ENCODE measurements around the gene HAPLN3.
A peak's percentile ranks its signal among the peaks of the same experiment; 100 is the strongest.
"Not testable (repeated sequence)": the region's sequence is repeated elsewhere in the genome, so short reads cannot be mapped to it uniquely, and the experiment has no call there.

HAPLN3 gene, protein sequence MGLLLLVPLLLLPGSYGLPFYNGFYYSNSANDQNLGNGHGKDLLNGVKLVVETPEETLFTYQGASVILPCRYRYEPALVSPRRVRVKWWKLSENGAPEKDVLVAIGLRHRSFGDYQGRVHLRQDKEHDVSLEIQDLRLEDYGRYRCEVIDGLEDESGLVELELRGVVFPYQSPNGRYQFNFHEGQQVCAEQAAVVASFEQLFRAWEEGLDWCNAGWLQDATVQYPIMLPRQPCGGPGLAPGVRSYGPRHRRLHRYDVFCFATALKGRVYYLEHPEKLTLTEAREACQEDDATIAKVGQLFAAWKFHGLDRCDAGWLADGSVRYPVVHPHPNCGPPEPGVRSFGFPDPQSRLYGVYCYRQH

DNA sequence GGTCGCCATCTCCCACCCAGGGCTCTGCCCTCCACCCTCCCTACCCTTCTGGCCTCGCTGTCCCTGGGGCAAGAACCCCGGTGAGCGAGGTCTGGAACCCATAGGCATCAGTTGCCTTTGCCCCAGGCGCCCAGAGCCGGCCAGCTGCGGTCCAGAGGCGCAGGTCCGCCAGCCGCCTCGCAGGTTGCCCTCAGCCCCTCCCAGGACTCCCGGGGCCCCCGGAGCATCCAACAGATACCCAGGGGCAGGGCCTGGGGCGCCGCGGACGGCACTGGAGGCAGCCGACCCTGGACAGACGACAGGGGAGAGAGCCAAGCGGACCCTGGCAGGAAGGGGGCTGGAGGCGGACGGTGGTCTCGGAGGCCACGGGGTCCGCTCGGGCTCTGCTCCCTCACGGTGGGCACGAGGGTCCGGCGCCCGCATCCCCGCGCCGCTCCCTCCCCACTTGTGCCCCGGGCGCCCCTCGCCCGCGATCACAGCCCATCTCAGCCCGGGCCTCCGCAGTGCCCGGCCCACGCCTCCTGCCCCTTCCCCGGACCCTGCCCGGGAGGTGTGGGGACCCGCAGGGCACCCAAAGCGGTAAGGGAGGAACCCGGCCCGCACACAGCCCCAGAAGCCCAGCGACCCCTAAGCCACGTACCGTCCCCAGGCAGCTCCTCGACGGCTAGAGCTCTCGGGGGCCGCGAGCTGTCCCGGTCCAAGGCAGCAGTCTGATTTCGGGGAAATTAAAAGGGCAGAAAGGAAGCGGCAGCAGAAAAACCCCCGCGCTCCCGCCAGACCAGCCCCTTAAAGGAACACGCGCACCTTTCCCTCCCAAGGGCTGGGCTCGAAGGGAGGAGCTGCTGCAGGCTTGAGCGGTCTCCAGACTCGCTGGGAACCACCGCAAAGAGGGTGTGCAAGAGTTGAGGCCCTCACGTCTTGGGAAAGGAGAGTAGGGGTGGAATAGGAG is at the start of gene HAPLN3:
TSS of gene HAPLN3 (minus strand) at position 726 of the 949 bp plus-strand sequence. CDS start 8,246 bp downstream, outside the sequence.
- no peak for DNase-seq (ENCODE audit: low read depth)
- peak within 1 kb of the TSS; percentile 51 for H3K4me3 ChIP-seq (ENCODE audit: low read depth, low read length)

DNA sequence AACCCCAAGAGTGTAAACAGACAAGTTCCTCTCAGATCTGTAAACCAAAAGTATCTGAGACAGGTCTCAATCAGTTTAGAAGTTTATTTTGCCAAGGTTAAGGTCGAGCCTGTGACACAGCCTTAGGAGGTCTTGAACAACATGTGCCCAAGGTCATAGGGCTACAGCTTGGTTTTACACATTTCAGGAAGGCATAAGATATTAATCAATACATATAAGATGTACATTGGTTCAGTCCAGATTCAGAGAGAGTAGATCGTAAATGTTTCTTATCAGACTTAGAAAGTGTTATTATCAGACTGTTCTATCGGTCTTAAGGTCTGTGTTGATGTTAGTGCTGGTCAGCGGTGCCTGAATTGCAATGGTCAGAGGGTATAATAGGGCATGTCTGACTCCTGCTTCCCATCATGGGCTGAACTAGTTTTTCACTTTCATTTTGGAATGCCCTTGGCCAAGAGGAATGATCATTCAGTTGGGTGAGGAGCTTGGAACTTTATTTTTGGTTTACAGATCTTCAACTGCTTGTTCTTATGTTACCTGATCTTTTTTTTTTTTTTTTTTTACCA is 44.8 kb upstream of the HAPLN3 start:
- H3K4me3 ChIP-seq (ENCODE audit: low read depth, low read length), result no peak overlapping the region
- no peak for DNase-seq (ENCODE audit: low read depth)

DNA sequence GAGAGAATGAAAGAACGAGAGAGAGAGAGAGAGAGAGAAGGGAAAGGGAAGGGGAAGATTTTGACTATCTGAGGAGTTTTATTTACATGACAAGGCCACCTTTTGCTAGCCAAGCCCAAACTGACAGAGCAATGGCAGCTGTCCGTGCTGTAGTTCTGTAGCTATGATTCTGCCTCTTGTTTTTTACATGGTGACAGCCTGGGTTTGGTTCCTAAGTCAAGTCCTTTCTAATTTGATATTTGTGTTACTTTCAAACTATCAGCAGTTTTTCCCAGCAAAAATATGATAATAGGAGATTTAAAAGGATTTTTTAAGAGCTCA is 44.1 kb upstream of the HAPLN3 start:
- no peak for DNase-seq (ENCODE audit: low read depth)
- no peak overlapping the region for H3K4me3 ChIP-seq (ENCODE audit: low read depth, low read length)

DNA sequence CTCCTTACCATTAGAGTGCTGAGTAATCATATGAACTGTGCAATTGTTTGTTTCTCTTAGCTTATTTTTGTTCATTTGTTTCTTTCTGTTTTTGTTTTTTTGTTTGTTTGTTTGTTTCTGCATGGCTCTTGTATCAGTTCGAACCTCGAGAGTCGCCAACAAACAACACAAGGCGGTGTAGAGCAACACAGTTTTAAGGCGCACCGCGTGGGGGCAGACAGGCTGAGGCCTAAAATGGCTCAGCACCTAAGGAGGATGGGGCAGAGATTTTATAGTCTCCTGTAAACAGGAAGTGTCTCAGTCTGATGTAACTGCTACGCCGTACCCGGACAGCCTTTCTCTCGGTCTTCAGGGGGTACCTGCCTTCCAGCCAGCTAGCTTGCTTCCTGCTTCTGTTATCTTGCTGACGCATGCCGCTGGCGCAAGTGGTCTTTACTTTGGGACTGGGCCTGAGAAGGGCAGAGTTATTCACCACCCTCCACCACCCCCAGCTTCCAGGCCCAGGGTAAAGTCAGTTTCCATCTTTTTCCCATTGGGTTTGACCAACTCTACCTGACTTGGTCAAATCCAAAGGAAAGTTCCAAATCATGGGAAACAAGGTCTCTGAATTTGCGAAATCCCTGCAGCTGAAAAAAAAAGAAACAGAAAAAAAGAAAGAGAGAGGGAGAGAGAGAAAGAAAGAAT is 43.6 kb upstream of the HAPLN3 start:
- H3K4me3 ChIP-seq (ENCODE audit: low read depth, low read length), result no peak overlapping the region
- DNase-seq (ENCODE audit: low read depth), result no peak

DNA sequence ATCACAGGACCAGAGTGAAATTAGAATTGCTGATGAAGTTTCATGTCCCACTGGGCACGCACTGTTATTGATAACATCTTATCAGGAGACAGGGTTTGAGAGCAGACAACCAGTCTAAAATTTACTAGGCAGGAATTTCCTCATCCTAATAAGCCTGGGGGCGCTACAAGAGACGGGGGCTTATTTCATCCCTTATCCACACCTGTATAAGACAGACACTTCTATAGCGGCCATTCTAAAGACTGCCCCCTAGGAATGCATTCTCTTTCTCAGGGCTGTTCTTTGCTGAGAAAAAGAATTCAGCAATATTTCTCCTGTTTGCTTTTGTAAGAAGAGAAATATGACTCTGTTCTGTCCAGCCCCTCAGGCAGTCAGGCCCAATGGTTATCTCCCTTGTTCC is 39.1 kb upstream of the HAPLN3 start:
- not testable (repeated sequence) for DNase-seq (ENCODE audit: low read depth); H3K4me3 ChIP-seq (ENCODE audit: low read depth, low read length)

DNA sequence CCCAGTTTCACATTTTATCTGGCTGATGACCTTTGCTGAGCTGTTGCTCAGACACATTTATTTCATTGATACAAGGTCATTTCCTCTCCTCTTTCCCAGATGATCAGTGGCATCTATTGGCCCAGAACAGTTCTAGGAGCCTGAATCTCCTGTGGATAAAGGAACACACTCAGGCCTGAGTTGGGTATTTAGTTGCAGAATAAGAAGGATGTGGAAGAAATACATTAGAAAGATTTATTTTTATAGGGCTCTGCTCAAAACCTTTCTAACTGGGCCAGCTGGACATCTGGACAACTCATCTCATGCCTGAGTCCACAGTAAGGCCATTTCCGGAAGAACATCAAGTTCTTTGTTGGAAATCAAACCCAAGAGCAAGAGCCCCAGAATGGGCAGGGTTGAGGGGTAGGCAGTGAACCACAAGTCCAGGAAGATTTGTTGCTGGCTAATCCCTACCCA is 37.6 kb upstream of the HAPLN3 start:
- H3K4me3 ChIP-seq (ENCODE audit: low read depth, low read length), result no peak overlapping the region
- no peak for DNase-seq (ENCODE audit: low read depth)

DNA sequence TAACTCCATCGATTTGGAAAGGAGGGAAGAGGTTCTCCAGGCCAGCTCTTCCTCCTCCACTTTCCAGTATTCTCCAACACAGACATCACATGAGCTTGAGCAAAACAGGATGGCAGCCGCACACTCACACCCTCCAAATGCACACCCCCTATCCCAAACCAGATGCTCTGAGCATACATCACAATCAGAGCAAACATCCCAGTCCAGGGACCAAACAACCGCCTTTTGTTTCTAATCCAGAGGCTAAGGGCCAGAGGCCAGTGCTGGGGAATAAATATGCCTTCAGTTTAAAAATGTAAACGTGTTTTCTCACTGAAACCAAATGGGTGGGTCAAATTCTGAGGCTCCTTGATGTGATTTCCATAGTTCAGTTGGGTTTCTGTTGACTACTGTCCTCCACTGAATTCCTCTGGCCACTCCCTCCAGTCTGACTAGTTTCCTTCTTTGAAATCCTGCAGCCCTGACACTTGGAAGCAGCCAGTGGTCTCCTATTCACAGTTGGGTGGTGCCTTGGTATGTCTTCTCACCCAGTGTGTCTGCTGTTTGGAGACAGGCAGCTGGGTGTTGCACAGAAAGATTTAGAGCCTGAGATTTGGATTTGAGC is 37.0 kb upstream of the HAPLN3 start:
- DNase-seq (ENCODE audit: low read depth), result no peak
- no peak overlapping the region for H3K4me3 ChIP-seq (ENCODE audit: low read depth, low read length)

DNA sequence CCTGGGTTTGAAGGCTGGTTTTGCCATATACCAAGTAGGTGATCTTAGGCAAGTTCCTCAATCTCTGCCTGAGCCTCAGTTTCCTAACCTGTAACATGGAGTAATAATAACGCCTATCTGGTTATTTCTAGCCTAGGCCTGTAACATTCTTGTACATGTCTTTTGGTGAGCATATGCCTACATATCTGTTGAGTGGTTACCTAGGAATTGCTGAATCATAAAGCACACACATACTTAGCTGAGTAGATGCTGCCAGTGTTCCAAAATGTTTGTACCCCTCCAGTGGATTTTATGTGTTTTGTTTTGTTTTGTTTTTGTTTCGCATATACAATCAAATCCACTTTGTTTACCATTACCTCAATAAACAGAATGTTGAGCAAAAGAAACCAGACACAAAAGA is 35.2 kb upstream of the HAPLN3 start:
- no peak for DNase-seq (ENCODE audit: low read depth)

DNA sequence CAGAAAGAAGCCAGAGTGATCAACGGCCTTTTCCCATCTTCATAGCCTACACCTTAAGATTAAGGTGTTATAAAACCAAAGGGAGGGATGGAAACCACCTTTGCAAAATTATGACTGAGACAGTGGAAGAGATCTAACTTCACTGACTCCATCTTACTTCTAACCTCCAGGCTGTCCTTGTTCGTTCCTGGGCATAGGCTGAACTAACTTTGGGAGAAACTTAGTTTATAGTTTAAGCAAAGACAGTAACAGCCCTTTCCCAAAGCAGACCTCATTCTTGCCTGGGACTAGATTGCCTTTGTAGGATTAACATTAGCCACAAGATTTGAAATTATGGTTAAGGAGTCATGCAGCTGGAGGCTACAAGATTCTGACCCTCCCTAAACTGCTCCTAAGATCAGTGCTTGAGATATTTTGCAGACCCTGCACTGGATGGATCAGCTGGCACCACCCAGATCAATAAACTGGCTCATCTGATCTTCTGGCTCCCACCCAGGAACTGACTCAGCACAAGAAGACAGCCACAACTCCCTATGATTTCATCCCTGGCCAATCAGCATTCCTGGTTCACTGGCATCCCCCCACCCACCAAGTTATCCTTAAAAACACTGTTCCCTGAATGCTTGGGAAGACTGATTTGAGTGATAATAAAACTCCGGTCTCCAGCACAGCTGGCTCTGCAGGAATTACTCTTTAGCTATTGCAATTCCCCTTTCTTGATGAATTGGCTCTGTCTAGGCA is 34.2 kb upstream of the HAPLN3 start:
- not testable (repeated sequence) for H3K4me3 ChIP-seq (ENCODE audit: low read depth, low read length); DNase-seq (ENCODE audit: low read depth)

More for the DNA sequence above, 35.2 kb upstream of the HAPLN3 start:
- H3K4me3 ChIP-seq (ENCODE audit: low read depth, low read length), result no peak overlapping the region

DNA sequence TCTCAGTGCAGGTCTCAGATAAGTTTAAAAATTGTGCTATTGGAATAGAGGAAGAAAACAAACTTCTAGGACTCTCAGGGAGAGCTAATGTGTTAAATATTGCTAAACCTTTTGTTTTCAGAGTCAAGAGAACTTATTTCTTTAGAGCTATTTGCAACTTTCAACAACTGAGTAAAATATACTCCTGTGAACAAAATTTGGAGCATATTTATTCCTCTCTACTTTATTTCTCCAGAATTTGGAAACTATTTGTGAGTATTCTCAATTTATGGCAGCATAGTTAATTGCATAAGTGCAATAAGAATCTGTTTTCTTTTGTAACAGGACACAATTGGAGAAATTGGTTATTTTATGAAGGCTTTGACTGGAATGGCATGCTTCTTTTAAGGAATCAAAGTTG is 32.8 kb upstream of the HAPLN3 start:
- not testable (repeated sequence) for DNase-seq (ENCODE audit: low read depth); H3K4me3 ChIP-seq (ENCODE audit: low read depth, low read length)

DNA sequence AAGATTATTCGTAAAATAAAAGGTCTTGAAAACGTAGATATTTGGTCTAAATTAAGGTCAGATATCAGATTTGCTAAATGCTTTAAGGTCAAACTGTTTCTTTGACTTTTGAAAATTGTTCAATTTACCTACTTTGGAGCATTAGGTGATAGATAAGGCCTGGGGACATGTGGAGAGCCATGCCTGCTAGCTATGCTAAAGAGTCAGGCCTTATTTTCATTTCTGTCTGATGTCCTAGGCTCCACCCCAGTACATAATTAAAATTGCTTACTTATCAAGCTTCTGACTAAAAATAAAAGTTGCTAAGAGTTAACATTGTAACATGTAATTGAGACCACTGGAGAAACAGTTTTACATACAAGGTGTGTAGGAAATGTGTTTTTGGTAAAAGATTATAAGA is 30.3 kb upstream of the HAPLN3 start:
- not testable (repeated sequence) for DNase-seq (ENCODE audit: low read depth)

DNA sequence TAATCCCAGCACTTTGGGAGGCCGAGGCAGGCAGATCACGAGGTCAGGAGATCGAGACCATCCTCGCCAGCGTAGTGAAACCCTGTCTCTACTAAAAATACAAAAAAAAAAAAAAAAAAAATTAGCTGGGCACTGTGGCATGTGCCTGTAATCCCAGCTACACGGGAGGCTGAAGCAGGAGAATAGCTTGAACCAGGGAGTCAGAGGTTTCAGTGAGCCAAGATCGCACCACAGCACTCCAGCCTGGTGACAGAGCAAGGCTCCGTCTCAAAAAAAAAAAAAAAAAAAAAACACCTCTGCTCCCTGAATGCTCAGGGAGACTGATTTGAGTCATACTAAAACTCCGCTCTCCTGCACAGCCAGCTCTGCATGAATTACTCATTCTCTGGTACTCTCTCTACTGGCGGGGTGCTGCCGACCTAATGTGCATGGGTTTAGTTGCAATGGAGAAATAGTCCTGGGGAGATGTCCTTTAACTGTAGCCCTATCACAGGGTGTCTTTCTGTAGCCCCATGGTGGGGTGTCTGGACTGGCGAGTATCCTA is 25.6 kb upstream of the HAPLN3 start:
- not testable (repeated sequence) for H3K4me3 ChIP-seq (ENCODE audit: low read depth, low read length)
- peak; percentile 58 for DNase-seq (ENCODE audit: low read depth)

More for the DNA sequence above, 30.3 kb upstream of the HAPLN3 start:
- H3K4me3 ChIP-seq (ENCODE audit: low read depth, low read length), result not testable (repeated sequence)

DNA sequence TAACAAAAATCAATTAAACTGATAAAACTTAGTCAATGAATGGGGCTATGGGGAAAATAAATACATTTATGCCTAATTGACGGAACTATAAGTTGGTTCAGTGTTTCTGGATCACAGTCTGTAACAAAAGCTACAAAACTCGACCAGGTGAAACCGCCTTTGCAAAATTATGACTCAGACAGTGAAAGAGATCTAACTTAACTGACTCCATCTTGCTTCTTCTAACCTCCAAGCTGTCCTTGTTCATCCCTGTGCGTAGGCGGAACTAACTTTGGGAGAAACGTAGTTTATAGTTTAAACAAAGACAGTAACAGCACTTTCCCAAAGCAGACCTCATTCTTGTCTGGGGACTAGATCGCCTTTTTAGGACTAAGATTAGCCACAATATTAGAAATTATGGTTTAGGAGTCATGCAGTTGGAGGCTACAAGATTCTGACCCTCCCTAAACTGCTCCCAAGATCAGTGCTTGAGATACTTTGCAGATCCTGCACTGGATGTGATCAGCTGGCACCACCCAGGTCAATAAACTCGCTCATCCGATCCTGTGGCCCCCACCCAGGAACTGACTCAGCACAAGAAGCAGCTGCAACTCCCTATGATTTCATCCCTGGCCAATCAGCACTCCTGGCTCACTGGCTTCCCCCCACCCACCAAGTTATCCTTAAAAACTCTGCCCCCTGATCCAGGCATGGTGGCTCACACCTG is 25.0 kb upstream of the HAPLN3 start:
- DNase-seq (ENCODE audit: low read depth), result peak; percentile 48
- H3K4me3 ChIP-seq (ENCODE audit: low read depth, low read length), result no peak overlapping the region

DNA sequence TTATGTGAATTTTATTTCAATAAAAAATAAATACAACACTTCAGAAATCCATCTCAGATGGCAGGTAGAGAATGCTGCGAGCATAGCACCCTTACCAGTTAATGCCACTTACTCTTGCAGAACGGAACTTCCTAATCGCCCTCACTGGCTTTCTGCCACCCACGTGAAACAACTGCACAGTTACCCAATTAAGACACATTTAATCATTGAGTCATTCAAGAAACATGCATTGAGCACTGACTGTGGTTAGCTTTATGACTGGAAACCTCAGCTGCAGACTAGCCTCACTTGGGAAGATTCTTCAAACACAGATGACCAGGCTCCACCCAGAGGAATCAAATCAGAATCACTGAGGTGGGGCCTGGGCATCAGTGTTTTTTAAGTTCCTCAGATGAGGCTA is 23.4 kb upstream of the HAPLN3 start:
- no peak overlapping the region for H3K4me3 ChIP-seq (ENCODE audit: low read depth, low read length)
- peak; percentile 98 for DNase-seq (ENCODE audit: low read depth)

DNA sequence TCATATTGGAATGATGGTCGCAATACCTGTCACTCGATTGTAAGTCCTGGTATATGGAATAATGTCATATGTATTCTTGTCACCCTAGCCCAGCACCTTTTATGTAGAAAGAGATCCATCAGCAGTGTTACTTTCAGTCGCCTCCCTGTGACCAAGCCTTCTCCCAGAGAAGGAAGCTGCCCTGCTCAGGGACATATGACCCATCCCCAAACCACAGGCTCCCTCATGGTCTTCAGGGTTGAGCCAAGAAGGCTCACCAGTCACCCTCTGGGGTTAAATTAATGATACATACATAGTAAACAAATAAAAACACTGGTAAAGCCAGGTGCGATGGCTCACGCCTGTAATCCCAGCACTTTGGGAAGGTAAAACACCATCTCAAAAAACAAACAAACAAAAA is 22.4 kb upstream of the HAPLN3 start:
- no peak overlapping the region for H3K4me3 ChIP-seq (ENCODE audit: low read depth, low read length)
- no peak for DNase-seq (ENCODE audit: low read depth)

DNA sequence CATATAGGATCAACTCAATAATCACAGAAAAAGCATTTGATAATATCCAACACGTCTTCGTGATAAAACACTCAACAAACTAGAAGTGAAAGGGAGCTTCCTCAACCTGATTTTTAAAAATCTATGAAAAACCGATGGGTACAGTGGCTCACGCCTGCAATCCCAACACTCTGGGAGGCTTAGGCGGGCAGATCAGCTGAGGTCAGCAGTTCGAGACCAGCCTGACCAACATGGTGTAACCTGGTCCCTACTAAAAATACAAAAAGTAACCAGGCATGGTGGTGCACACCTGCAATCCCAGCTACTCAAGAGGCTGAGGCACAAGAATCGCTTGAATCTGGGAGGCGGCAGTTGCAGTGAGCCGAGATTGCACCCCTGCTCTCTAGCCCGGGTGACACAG is 20.0 kb upstream of the HAPLN3 start:
- no peak for DNase-seq (ENCODE audit: low read depth)
- H3K4me3 ChIP-seq (ENCODE audit: low read depth, low read length), result no peak overlapping the region

DNA sequence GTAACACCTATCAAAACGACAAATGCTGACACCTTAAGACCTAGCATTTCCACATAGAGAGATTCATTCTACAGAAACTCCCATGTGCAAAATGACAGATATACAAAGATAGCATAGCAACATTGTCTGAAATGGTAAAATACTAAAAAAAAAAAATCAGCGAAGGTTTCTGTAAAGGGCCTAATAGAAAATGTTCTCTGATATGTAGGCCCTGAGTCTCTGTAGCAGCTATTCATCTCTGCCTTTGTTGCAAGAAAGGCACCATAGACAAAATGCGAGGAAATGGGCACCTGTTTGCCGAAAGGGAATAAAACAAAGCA is 18.5 kb upstream of the HAPLN3 start:
- DNase-seq (ENCODE audit: low read depth), result no peak
- peak overlapping the region; percentile 62 for H3K4me3 ChIP-seq (ENCODE audit: low read depth, low read length)
